HepG2 (cell line): ENCODE measurements around the gene RRBP1. TPM values are rescaled to one million over a fixed set of nuclear protein-coding genes. Genes with fewer than 3 reads are reported as not detected.

Source experiments
- GFI1 ChIP-seq: sonication (generic); formaldehyde crosslinking; IDR thresholded peaks from 2 replicates; pipeline ENCODE4 v1.5.0; 2020; ENCODE audit warnings: missing genetic modification reagents, mild to moderate bottlenecking, borderline replicate concordance
- LCORL ChIP-seq, 2 experiments: fragments of 450-650 bp in 1 of 2; sonication (generic) in 1 of 2; formaldehyde crosslinking in 1 of 2; IDR thresholded peaks; 2 replicates each; pipeline versions ENCODE4 v1.5.0 to v1.6.1; 2017 to 2020; ENCODE audit warnings: antibody characterized with exemption in 1 of 2, missing genetic modification reagents in 1 of 2
- SETDB1 ChIP-seq: sonication (generic); formaldehyde crosslinking; IDR thresholded peaks from 2 replicates; pipeline ENCODE4 v1.5.1; 2020; ENCODE audit warnings: missing genetic modification reagents, mild to moderate bottlenecking, borderline replicate concordance
- ZNF354B ChIP-seq: sonication (generic); formaldehyde crosslinking; IDR thresholded peaks from 2 replicates; pipeline ENCODE4 v1.8.0; 2022; ENCODE audit warnings: mild to moderate bottlenecking, missing genetic modification reagents
- ZNF761 ChIP-seq: sonication (generic); formaldehyde crosslinking; conservative IDR thresholded peaks from 2 replicates; pipeline ENCODE4 v1.4.0; 2020; ENCODE audit warnings: mild to moderate bottlenecking, missing genetic modification reagents
- polyA plus RNA-seq, 8 experiments: library from polyadenylated mRNA; depleted of rRNA in 3 of 8; stranded (reverse) in 7 of 8; unstranded in 1 of 8; fragments of >200 nt; fragmentation: Illumina TruSeq in 4 of 8; extraction: Trizol in 4 of 8; gene quantifications; 2 replicates each; pipeline versions ENCODE4 v1.2.1 to v1.2.3, GENCODE V29; 2011 to 2016; ENCODE audit warnings: low read depth in 4 of 8, missing spikeins in 1 of 8, mixed read lengths in 1 of 8; ENCODE audit not compliant: insufficient read depth in 1 of 8
- total RNA-seq, 5 experiments: library from RNA; depleted of rRNA; stranded (reverse); fragments of >200 nt; fragmentation: Illumina TruSeq; extraction: Trizol; gene quantifications; 2 replicates each; pipeline ENCODE4 v1.2.3, GENCODE V29; 2016; ENCODE audit warnings: low read depth in 1 of 5
- TF ChIP-seq, protein P1 (sequence below): sonication (generic); formaldehyde crosslinking; IDR thresholded peaks from 2 replicates; pipeline ENCODE4 v1.4.0; 2020; ENCODE audit warnings: missing genetic modification reagents
- TF ChIP-seq, protein P2 (sequence below), 2 experiments: sonication (generic) in 1 of 2; formaldehyde crosslinking in 1 of 2; IDR thresholded peaks; 2 replicates each; pipeline versions ENCODE4 v1.6.1 to v1.9.0; 2014 to 2022; ENCODE audit warnings: antibody characterized with exemption in 1 of 2, borderline replicate concordance in 1 of 2, inconsistent platforms in 1 of 2, low read depth in 1 of 2, missing genetic modification reagents in 1 of 2
- TF ChIP-seq, protein P3 (sequence below): sonication (generic); formaldehyde crosslinking; IDR thresholded peaks from 2 replicates; pipeline ENCODE4 v1.9.0; 2022; ENCODE audit warnings: low read depth, missing genetic modification reagents
- TF ChIP-seq, protein P4 (sequence below): sonication (generic); formaldehyde crosslinking; IDR thresholded peaks from 2 replicates; pipeline ENCODE4 v1.5.1; 2020; ENCODE audit warnings: missing genetic modification reagents, mild to moderate bottlenecking, borderline replicate concordance
- TF ChIP-seq, protein P5 (sequence below): sonication (generic); formaldehyde crosslinking; IDR thresholded peaks from 2 replicates; pipeline ENCODE4 v1.4.0; 2020; ENCODE audit warnings: mild to moderate bottlenecking, low read depth, missing genetic modification reagents

RRBP1 gene
- total and polyA plus RNA-seq, 2 of the 13 experiments (the other 11 are each of a cell fraction or from before 2014, with no cell fraction given): 150 to 222 TPM

DNA sequence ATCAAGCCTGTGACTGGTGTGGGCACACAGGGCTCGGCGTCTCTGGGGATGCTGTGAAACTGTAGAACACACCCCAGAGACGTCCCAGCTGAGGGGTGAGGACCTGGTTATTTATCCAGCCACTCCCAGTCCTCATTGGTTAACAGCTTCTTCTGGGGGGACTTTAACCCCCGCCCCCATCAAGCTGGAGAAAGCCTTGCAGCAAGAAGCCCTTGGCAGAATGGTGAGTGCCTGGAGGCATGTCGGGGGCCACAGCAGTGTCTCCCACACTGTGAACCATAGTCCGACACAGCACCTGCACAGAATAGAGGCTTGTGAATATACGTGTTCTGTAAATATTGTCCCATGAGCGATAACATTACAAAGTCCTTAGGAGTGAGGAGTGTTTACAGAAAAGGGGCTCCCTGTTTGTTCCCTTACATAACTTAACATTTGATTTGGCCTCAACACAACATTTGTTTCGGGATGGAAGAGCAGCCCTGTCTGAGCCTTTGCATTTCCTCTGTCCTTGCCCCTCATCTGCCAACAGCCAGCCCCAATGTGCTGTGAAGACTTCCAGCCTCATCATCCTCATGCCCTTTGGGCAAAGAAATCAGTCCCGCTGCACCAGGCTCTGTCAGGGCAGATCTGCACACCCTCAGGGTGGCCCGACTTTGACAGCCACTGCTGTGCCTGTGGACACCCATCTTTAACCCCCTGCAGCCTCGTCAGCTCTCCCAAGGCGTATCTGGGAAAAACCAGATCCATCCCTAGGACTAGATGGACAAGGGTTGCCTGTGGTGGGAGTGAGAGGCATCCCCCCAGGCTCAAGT lies 2.2 kb upstream of the RRBP1 start (continued):
- TF ChIP-seq, protein P1, sequence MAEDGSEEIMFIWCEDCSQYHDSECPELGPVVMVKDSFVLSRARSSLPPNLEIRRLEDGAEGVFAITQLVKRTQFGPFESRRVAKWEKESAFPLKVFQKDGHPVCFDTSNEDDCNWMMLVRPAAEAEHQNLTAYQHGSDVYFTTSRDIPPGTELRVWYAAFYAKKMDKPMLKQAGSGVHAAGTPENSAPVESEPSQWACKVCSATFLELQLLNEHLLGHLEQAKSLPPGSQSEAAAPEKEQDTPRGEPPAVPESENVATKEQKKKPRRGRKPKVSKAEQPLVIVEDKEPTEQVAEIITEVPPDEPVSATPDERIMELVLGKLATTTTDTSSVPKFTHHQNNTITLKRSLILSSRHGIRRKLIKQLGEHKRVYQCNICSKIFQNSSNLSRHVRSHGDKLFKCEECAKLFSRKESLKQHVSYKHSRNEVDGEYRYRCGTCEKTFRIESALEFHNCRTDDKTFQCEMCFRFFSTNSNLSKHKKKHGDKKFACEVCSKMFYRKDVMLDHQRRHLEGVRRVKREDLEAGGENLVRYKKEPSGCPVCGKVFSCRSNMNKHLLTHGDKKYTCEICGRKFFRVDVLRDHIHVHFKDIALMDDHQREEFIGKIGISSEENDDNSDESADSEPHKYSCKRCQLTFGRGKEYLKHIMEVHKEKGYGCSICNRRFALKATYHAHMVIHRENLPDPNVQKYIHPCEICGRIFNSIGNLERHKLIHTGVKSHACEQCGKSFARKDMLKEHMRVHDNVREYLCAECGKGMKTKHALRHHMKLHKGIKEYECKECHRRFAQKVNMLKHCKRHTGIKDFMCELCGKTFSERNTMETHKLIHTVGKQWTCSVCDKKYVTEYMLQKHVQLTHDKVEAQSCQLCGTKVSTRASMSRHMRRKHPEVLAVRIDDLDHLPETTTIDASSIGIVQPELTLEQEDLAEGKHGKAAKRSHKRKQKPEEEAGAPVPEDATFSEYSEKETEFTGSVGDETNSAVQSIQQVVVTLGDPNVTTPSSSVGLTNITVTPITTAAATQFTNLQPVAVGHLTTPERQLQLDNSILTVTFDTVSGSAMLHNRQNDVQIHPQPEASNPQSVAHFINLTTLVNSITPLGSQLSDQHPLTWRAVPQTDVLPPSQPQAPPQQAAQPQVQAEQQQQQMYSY: no peak
- TF ChIP-seq LCORL (IDR thresholded peaks at IDR 0.05) (no peak), LCORL (CRISPR knock-in tag; IDR thresholded peaks at IDR 0.05) (peak; percentile 99), SETDB1 (CRISPR knock-in tag) (no peak), ZNF761 (peak; percentile 82; the same call in 1 of the 2 replicates), ZNF354B (CRISPR knock-in tag) (no peak), GFI1 (CRISPR knock-in tag) (peak; percentile 97)
- TF ChIP-seq, protein P2, sequence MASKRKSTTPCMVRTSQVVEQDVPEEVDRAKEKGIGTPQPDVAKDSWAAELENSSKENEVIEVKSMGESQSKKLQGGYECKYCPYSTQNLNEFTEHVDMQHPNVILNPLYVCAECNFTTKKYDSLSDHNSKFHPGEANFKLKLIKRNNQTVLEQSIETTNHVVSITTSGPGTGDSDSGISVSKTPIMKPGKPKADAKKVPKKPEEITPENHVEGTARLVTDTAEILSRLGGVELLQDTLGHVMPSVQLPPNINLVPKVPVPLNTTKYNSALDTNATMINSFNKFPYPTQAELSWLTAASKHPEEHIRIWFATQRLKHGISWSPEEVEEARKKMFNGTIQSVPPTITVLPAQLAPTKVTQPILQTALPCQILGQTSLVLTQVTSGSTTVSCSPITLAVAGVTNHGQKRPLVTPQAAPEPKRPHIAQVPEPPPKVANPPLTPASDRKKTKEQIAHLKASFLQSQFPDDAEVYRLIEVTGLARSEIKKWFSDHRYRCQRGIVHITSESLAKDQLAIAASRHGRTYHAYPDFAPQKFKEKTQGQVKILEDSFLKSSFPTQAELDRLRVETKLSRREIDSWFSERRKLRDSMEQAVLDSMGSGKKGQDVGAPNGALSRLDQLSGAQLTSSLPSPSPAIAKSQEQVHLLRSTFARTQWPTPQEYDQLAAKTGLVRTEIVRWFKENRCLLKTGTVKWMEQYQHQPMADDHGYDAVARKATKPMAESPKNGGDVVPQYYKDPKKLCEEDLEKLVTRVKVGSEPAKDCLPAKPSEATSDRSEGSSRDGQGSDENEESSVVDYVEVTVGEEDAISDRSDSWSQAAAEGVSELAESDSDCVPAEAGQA (IDR thresholded peaks at IDR 0.05; ENCODE audit: low read depth): 0 out of 2 replicates have a peak, but pooled peaks have one; percentile 65
- TF ChIP-seq, protein P2 (CRISPR knock-in tag; IDR thresholded peaks at IDR 0.05; ENCODE audit: borderline replicate concordance): no peak
- TF ChIP-seq, protein P3, sequence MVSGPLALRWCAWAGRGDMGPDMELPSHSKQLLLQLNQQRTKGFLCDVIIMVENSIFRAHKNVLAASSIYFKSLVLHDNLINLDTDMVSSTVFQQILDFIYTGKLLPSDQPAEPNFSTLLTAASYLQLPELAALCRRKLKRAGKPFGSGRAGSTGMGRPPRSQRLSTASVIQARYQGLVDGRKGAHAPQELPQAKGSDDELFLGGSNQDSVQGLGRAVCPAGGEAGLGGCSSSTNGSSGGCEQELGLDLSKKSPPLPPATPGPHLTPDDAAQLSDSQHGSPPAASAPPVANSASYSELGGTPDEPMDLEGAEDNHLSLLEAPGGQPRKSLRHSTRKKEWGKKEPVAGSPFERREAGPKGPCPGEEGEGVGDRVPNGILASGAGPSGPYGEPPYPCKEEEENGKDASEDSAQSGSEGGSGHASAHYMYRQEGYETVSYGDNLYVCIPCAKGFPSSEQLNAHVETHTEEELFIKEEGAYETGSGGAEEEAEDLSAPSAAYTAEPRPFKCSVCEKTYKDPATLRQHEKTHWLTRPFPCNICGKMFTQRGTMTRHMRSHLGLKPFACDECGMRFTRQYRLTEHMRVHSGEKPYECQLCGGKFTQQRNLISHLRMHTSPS (CRISPR knock-in tag): peak; percentile 80; the same call in 1 of the 2 replicates
- TF ChIP-seq, protein P4, sequence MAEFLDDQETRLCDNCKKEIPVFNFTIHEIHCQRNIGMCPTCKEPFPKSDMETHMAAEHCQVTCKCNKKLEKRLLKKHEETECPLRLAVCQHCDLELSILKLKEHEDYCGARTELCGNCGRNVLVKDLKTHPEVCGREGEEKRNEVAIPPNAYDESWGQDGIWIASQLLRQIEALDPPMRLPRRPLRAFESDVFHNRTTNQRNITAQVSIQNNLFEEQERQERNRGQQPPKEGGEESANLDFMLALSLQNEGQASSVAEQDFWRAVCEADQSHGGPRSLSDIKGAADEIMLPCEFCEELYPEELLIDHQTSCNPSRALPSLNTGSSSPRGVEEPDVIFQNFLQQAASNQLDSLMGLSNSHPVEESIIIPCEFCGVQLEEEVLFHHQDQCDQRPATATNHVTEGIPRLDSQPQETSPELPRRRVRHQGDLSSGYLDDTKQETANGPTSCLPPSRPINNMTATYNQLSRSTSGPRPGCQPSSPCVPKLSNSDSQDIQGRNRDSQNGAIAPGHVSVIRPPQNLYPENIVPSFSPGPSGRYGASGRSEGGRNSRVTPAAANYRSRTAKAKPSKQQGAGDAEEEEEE (CRISPR knock-in tag): peak; percentile 49; the same call in 1 of the 2 replicates
- TF ChIP-seq, protein P5, sequence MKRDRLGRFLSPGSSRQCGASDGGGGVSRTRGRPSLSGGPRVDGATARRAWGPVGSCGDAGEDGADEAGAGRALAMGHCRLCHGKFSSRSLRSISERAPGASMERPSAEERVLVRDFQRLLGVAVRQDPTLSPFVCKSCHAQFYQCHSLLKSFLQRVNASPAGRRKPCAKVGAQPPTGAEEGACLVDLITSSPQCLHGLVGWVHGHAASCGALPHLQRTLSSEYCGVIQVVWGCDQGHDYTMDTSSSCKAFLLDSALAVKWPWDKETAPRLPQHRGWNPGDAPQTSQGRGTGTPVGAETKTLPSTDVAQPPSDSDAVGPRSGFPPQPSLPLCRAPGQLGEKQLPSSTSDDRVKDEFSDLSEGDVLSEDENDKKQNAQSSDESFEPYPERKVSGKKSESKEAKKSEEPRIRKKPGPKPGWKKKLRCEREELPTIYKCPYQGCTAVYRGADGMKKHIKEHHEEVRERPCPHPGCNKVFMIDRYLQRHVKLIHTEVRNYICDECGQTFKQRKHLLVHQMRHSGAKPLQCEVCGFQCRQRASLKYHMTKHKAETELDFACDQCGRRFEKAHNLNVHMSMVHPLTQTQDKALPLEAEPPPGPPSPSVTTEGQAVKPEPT (CRISPR knock-in tag): peak; percentile 45; the same call in 1 of the 2 replicates
